KMS-11 (cell line): ENCODE measurements around the gene VAV2.

Experiments
- H2AFZ ChIP-seq: fragments of 200-600 bp; sonication (generic); 2 replicates; pipeline ENCODE4 v1.6.1; 2016; ENCODE audit warnings: antibody characterized with exemption, mixed run types, low read depth
- H3K27ac ChIP-seq: fragments of 200-600 bp; sonication (generic); 2 replicates; pipeline ENCODE4 v1.6.1; 2016; ENCODE audit warnings: mild to moderate bottlenecking, mixed run types
- H3K27me3 ChIP-seq: fragments of 200-600 bp; sonication (generic); 2 replicates; pipeline ENCODE4 v1.6.1; 2017; ENCODE audit warnings: mild to moderate bottlenecking, low read depth, mixed run types, moderate library complexity; ENCODE audit not compliant: insufficient read depth
- H3K36me3 ChIP-seq: fragments of 200-600 bp; sonication (generic); 2 replicates; pipeline ENCODE4 v1.6.1; 2017; ENCODE audit warnings: mild to moderate bottlenecking, mixed run types; ENCODE audit not compliant: insufficient read depth
- H3K4me1 ChIP-seq: fragments of 200-600 bp; sonication (generic); 2 replicates; pipeline ENCODE4 v1.6.1; 2016; ENCODE audit warnings: mild to moderate bottlenecking, low read depth, mixed run types; ENCODE audit not compliant: poor library complexity, severe bottlenecking
- H3K4me2 ChIP-seq: fragments of 200-600 bp; sonication (generic); 2 replicates; pipeline ENCODE4 v1.7.0; 2016; ENCODE audit warnings: mild to moderate bottlenecking, mixed run types
- H3K4me3 ChIP-seq: fragments of 200-600 bp; sonication (generic); IDR thresholded peaks from 2 replicates; pipeline ENCODE4 v1.6.1; 2017; ENCODE audit warnings: low read depth, low read length, mixed read lengths; ENCODE audit not compliant: insufficient read depth
- H3K79me2 ChIP-seq: fragments of 200-600 bp; sonication (generic); 2 replicates; pipeline ENCODE4 v1.6.1; 2016; ENCODE audit warnings: low read depth, mixed run types; ENCODE audit not compliant: insufficient read depth
- H3K9ac ChIP-seq: fragments of 200-600 bp; sonication (generic); 2 replicates; pipeline ENCODE4 v1.6.1; 2016; ENCODE audit warnings: mild to moderate bottlenecking, mixed run types
- H4K20me1 ChIP-seq: fragments of 200-600 bp; sonication (generic); 2 replicates; pipeline ENCODE4 v1.6.1; 2016; ENCODE audit warnings: mild to moderate bottlenecking, mixed run types; ENCODE audit not compliant: insufficient read depth
- TF ChIP-seq, protein P1 (sequence below): fragments of 200-600 bp; sonication (generic); conservative IDR thresholded peaks from 2 replicates; pipeline ENCODE4 v1.6.1; 2017; ENCODE audit warnings: low read depth, mild to moderate bottlenecking, antibody characterized with exemption, low read length, moderate library complexity, mixed read lengths

The VAV2 gene

DNA sequence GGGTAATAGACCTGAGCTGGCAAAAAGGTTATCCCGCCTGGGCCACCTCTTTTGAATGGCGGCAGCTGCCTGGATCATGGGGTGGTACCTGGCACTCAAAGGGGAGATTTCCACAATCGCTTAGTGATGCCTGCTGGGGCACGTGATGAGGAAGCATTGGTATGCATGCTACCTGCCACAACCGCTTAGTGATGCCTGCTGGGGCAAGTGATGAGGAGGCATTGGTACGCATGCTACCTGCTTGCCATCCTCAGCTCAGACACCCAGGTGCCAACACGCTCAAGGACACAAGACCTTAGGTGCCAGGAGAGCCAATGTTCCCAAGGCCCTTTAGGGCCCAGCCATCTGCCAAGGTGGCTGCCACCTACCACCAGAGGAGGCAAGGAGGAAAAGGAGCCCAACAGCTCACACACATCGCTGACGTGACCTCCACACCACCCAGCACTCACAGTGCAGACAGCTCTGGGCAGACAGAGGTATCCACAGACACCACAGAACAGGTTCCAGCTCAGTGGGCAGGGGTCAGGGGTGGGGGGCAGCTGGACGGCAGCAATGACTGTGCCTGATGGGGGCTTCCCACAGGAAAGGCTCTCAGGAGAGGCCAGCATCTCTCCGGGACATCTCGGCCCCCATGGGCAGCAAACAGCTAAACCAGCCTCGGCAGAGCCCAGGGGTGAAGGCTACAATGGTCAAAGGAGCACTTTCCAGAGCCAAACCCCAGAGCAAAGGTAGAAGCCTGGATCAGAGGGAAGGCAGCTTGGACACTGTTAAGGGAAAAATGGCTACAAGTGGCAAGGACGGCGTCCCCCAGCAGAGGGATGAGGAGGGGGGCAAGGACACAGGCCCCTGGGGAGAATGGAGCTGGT is 210.9 kb downstream of the VAV2 start:
- Histone ChIP-seq H3K4me3 (no peak overlapping the region), H3K4me2 (no peak overlapping the region), H3K9ac (no peak overlapping the region), H3K79me2 (no peaks in the 10 kb centered on the region), H2AFZ (no peak overlapping the region), H3K27me3 (no peaks in the 10 kb centered on the region), H3K4me1 (no peaks in the 10 kb centered on the region), H3K36me3 (no peaks in the 10 kb centered on the region), H4K20me1 (no peaks in the 10 kb centered on the region), H3K27ac (no peak overlapping the region)
- TF ChIP-seq, protein P1, sequence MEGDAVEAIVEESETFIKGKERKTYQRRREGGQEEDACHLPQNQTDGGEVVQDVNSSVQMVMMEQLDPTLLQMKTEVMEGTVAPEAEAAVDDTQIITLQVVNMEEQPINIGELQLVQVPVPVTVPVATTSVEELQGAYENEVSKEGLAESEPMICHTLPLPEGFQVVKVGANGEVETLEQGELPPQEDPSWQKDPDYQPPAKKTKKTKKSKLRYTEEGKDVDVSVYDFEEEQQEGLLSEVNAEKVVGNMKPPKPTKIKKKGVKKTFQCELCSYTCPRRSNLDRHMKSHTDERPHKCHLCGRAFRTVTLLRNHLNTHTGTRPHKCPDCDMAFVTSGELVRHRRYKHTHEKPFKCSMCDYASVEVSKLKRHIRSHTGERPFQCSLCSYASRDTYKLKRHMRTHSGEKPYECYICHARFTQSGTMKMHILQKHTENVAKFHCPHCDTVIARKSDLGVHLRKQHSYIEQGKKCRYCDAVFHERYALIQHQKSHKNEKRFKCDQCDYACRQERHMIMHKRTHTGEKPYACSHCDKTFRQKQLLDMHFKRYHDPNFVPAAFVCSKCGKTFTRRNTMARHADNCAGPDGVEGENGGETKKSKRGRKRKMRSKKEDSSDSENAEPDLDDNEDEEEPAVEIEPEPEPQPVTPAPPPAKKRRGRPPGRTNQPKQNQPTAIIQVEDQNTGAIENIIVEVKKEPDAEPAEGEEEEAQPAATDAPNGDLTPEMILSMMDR, result no peak

DNA sequence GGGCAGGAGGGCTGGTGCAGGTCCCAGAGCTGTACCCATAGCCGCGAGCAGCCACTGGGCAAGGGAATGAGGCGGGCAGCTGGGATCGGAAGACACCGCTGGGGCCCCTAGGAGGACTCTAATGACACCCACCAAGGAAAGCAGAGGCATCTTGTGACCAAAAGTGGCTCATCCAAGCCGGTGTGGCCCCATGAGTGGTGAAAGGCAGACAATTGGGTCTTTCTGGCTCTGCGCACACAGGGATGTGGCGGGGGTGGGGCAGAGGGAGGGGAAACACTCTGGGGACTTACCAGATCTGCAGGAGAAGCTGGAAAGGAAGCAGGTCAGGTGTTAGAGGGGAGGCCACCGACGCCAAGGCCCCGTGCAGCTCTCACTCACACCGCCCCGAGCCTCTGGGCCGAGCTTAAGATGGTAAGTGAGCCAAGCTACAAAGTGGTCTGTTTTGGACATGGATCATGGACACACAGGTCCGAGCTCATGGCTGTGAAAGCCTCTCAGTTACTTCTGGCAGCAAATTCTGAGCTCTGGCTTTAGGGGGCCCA is 211.6 kb downstream of the VAV2 start:
- no peak overlapping the region for H3K4me2 ChIP-seq
- no peaks in the 10 kb centered on the region for H3K36me3 ChIP-seq
- H3K27ac ChIP-seq, result no peak overlapping the region
- no peaks in the 10 kb centered on the region for H4K20me1 ChIP-seq
- no peak overlapping the region for H2AFZ ChIP-seq
- TF ChIP-seq, protein P1, result no peak
- H3K79me2 ChIP-seq, result no peaks in the 10 kb centered on the region
- no peak overlapping the region for H3K9ac ChIP-seq
- no peak overlapping the region for H3K4me3 ChIP-seq
- H3K4me1 ChIP-seq, result no peaks in the 10 kb centered on the region
- no peaks in the 10 kb centered on the region for H3K27me3 ChIP-seq

DNA sequence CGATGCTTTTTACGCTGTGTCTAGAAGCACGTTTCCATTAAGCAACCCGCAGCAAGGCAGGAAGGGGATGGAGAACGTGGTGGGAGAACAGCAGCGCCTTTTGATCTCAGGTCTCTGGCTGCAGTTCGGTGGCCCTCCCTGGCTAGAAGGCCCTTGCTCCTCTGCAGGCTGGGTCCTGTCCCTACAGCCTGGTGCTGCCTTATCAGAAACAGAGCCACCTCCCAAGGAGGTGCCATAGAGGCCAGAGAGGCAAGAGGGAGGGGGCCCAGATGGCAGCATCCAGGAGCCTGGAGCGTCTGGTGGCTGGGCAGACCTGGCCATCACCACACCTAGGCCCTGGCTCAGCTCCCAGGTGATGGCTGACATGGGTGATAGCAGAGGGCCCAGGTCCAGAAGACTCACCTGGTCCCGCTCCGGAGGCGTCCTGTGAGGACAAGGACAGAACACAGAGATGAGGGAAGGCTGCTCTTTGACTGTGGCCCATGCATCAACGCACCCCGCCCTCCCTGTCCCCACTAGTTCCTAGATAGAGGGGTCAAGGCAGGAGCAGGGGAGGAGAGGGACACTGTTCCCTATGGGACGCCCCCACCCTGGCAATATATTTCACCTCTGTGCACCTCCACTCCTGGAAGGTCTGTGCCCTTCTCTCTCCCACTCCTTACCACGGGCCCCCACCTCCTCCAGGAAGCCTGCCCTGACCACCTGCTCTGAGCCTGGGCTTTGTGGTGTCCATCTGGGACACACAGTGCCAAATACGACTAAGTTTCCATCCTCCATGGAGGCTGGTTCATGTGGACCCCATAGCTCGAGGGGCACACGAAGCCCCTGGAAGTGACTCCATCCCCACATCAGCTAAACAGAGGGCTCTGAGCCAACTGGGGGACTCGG is 212.4 kb downstream of the VAV2 start:
- Histone ChIP-seq H3K27ac (no peak overlapping the region), H3K36me3 (no peaks in the 10 kb centered on the region)

GRCh38 chr9:133779081-133779480 is 213.0 kb downstream of the VAV2 start:
- Histone ChIP-seq H3K9ac (no peak overlapping the region), H4K20me1 (no peaks in the 10 kb centered on the region), H3K4me2 (no peak overlapping the region), H3K27me3 (no peaks in the 10 kb centered on the region), H3K4me1 (no peaks in the 10 kb centered on the region), H3K79me2 (no peaks in the 10 kb centered on the region), H3K4me3 (no peak overlapping the region), H3K27ac (no peak overlapping the region), H2AFZ (no peak overlapping the region), H3K36me3 (no peaks in the 10 kb centered on the region)
- TF ChIP-seq, protein P1, result no peak

More for the DNA sequence above, 212.4 kb downstream of the VAV2 start:
- Histone ChIP-seq H3K9ac (no peak overlapping the region), H3K79me2 (no peaks in the 10 kb centered on the region), H3K4me1 (no peaks in the 10 kb centered on the region), H4K20me1 (no peaks in the 10 kb centered on the region), H3K4me2 (no peak overlapping the region), H3K27me3 (no peaks in the 10 kb centered on the region), H3K4me3 (no peak overlapping the region), H2AFZ (no peak overlapping the region)
- TF ChIP-seq, protein P1, result no peak
